Activated naive CD4-positive, alpha-beta T cell treated with anti-CD3 and anti-CD28 coated beads, Interleukin-2, amount 50 U/mL, for 16 hours (primary cell): ENCODE measurements around the gene WAS.

ENCODE experiments used
- DNase-seq: peaks from one replicate; pipeline ENCODE4 v3.0.0-alpha.2; 2020

Gene WAS

GRCh38 chrX:48714573-48714972 lies 31.0 kb downstream of the WAS start:
- DNase-seq: no peak

DNA sequence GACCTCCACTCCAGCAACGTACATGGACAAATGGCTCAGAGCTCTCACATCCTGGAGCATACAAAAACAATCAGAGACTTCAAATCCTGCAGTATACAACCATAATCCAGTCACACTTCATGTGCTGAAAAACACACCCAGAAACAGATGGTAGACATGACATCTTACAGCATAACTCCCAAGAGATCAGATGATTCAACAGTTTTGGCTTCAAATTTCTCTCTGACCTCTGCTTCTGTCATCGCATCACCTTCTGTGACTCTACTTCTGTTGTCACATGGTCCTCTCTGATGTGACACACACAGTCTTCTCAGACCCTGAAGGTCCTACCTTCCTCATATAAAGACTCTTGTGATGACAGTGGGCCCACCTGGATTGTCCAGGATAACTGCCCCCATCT lies 31.5 kb downstream of the WAS start:
- DNase-seq: no peak

- DNase-seq: no peak
These were observed 32.4 kb downstream of the WAS start for GRCh38 chrX:48715876-48716502.

GRCh38 chrX:48719958-48720357 lies 36.4 kb downstream of the WAS start:
- no peak for DNase-seq

- no peak for DNase-seq
These were observed 37.1 kb downstream of the WAS start for GRCh38 chrX:48720577-48721250.

GRCh38 chrX:48721916-48722315 lies 38.3 kb downstream of the WAS start:
- DNase-seq: no peak

DNA sequence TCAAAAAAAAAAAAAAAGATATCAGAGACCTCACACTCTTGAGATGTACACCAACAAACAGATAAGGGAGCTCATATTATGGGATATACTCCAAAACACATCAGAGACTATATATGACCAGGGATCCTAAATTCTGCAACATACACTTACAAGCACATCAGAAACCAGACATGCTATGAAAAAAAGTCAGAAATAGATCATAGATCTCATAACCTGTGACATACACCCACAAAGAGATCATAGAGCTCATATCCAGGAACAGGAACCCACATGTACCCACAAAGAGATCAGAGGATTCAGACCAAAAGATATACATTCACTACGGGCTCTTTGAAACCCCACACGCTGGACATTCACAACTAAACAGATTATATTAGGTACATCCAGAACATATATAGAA lies 43.0 kb downstream of the WAS start:
- DNase-seq: no peak

- no peak for DNase-seq
These were observed 45.1 kb downstream of the WAS start for GRCh38 chrX:48728653-48729052.

- DNase-seq: no peak
These were observed 52.7 kb downstream of the WAS start for GRCh38 chrX:48736303-48736702.

GRCh38 chrX:48736878-48737212 lies 53.2 kb downstream of the WAS start:
- no peak for DNase-seq

GRCh38 chrX:48737213-48737938 lies 53.8 kb downstream of the WAS start:
- DNase-seq: peak; percentile 86

GRCh38 chrX:48737940-48738339 lies 54.3 kb downstream of the WAS start:
- no peak for DNase-seq
